HepG2 (cell line): ENCODE measurements around the gene MACROD2.

Source experiments
- BHLHE40 ChIP-seq: IDR thresholded peaks from 2 replicates; pipeline ENCODE4 v1.6.1; 2011; ENCODE audit warnings: low read length, improper control_type of control experiment
- ELF4 ChIP-seq: sonication (generic); formaldehyde crosslinking; IDR thresholded peaks from 2 replicates; pipeline ENCODE4 v1.5.0; 2020; ENCODE audit warnings: missing genetic modification reagents, mild to moderate bottlenecking, moderate library complexity, borderline replicate concordance
- FOXJ3 ChIP-seq: sonication (generic); formaldehyde crosslinking; IDR thresholded peaks from 2 replicates; pipeline ENCODE4 v1.4.0; 2020; ENCODE audit warnings: missing genetic modification reagents, mild to moderate bottlenecking, borderline replicate concordance
- POLR2A ChIP-seq, 2 experiments: IDR thresholded peaks; 2 replicates each; pipeline ENCODE4 v1.6.1; 2011; ENCODE audit warnings: low read depth in 2 of 2, low read length in 2 of 2, mild to moderate bottlenecking in 1 of 2, moderate library complexity in 1 of 2; ENCODE audit not compliant: insufficient read depth in 1 of 2
- ZNF251 ChIP-seq: sonication (generic); formaldehyde crosslinking; IDR thresholded peaks from 2 replicates; pipeline ENCODE4 v1.9.0; 2021; ENCODE audit warnings: mild to moderate bottlenecking, missing genetic modification reagents
- ZNF496 ChIP-seq: sonication (generic); formaldehyde crosslinking; IDR thresholded peaks from 2 replicates; pipeline ENCODE4 v1.8.1; 2023; ENCODE audit warnings: mild to moderate bottlenecking, moderate library complexity, missing genetic modification reagents; ENCODE audit not compliant: insufficient replicate concordance
- TF ChIP-seq, protein P1 (sequence below), 2 experiments: sonication (generic) in 1 of 2; formaldehyde crosslinking in 1 of 2; IDR thresholded peaks; 2 replicates each; pipeline versions ENCODE4 v1.4.0 to v1.6.1; 2018 to 2020; ENCODE audit warnings: missing genetic modification reagents in 2 of 2, borderline replicate concordance in 1 of 2, low read depth in 1 of 2, mild to moderate bottlenecking in 1 of 2, missing biosample characterization in 1 of 2
- TF ChIP-seq, protein P2 (sequence below): sonication (generic); formaldehyde crosslinking; IDR thresholded peaks from 2 replicates; pipeline ENCODE4 v1.4.0; 2020; ENCODE audit warnings: mild to moderate bottlenecking, missing genetic modification reagents

DNA sequence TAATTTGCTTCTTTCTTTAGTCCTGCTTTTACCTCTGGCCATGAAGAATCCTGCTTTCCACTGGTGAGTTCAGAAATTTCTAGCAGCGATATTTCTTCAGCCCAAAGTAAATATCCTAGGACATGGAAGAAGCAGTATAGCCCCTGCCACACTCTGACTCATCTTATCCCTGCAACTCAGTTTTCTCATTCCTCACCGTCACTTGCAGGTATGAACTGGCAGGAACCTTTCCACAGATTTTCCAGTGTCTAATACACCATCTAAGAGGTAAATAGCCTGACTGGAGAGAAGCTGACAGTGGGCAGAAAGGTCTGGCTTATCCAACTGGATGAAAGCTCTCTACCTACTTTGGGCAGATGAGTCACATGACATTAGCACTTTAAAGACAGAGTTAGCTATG lies 1158.8 kb downstream of the MACROD2 start:
- no peak for TF ChIP-seq BHLHE40
- no peak for TF ChIP-seq ZNF251 (CRISPR knock-in tag)
- TF ChIP-seq, protein P1, sequence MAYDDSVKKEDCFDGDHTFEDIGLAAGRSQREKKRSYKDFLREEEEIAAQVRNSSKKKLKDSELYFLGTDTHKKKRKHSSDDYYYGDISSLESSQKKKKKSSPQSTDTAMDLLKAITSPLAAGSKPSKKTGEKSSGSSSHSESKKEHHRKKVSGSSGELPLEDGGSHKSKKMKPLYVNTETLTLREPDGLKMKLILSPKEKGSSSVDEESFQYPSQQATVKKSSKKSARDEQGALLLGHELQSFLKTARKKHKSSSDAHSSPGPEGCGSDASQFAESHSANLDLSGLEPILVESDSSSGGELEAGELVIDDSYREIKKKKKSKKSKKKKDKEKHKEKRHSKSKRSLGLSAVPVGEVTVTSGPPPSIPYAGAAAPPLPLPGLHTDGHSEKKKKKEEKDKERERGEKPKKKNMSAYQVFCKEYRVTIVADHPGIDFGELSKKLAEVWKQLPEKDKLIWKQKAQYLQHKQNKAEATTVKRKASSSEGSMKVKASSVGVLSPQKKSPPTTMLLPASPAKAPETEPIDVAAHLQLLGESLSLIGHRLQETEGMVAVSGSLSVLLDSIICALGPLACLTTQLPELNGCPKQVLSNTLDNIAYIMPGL (CRISPR knock-in tag; IDR thresholded peaks at IDR 0.05; ENCODE audit: borderline replicate concordance in 1 of 2, low read depth in 1 of 2): no peak
- TF ChIP-seq ZNF496: no peak
- TF ChIP-seq POLR2A (IDR thresholded peaks at IDR 0.05; ENCODE audit: insufficient read depth in 1 of 2, low read depth in 2 of 2, low read length in 2 of 2): no peak
- TF ChIP-seq, protein P2, sequence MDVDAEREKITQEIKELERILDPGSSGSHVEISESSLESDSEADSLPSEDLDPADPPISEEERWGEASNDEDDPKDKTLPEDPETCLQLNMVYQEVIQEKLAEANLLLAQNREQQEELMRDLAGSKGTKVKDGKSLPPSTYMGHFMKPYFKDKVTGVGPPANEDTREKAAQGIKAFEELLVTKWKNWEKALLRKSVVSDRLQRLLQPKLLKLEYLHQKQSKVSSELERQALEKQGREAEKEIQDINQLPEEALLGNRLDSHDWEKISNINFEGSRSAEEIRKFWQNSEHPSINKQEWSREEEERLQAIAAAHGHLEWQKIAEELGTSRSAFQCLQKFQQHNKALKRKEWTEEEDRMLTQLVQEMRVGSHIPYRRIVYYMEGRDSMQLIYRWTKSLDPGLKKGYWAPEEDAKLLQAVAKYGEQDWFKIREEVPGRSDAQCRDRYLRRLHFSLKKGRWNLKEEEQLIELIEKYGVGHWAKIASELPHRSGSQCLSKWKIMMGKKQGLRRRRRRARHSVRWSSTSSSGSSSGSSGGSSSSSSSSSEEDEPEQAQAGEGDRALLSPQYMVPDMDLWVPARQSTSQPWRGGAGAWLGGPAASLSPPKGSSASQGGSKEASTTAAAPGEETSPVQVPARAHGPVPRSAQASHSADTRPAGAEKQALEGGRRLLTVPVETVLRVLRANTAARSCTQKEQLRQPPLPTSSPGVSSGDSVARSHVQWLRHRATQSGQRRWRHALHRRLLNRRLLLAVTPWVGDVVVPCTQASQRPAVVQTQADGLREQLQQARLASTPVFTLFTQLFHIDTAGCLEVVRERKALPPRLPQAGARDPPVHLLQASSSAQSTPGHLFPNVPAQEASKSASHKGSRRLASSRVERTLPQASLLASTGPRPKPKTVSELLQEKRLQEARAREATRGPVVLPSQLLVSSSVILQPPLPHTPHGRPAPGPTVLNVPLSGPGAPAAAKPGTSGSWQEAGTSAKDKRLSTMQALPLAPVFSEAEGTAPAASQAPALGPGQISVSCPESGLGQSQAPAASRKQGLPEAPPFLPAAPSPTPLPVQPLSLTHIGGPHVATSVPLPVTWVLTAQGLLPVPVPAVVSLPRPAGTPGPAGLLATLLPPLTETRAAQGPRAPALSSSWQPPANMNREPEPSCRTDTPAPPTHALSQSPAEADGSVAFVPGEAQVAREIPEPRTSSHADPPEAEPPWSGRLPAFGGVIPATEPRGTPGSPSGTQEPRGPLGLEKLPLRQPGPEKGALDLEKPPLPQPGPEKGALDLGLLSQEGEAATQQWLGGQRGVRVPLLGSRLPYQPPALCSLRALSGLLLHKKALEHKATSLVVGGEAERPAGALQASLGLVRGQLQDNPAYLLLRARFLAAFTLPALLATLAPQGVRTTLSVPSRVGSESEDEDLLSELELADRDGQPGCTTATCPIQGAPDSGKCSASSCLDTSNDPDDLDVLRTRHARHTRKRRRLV (CRISPR knock-in tag): no peak
- no peak for TF ChIP-seq ELF4 (CRISPR knock-in tag)
- TF ChIP-seq FOXJ3: no peak
